ENCODE measurements around the gene CALCOCO1.

Gene CALCOCO1

GRCh38 chr12:53729644-53730043 lies 2.4 kb upstream of the CALCOCO1 start:
- H3K36me3 ChIP-seq (ENCODE audit: insufficient read depth, low read length) = no peaks in the 10 kb centered on the region
- H2AFZ ChIP-seq (ENCODE audit: low read length) = no peak overlapping the region
- H3K4me3 ChIP-seq (ENCODE audit: low read length, poor library complexity, severe bottlenecking) = no peak overlapping the region
- no peak overlapping the region for H3K4me2 ChIP-seq (ENCODE audit: low read depth, low read length, poor library complexity, severe bottlenecking)
- no peaks in the 10 kb centered on the region for H4K20me1 ChIP-seq (ENCODE audit: insufficient read depth, low read length, poor library complexity, severe bottlenecking)
- no peaks in the 10 kb centered on the region for H3K79me2 ChIP-seq (ENCODE audit: insufficient read depth, low read length)
- H3F3A ChIP-seq (ENCODE audit: low read depth) = no peaks in the 10 kb centered on the region
- no peaks in the 10 kb centered on the region for H3K27me3 ChIP-seq (ENCODE audit: insufficient read depth, low read length, poor library complexity, severe bottlenecking)
- H3K4me1 ChIP-seq (ENCODE audit: insufficient read depth, low read length, poor library complexity, severe bottlenecking) = peaks cover 26% of the 10 kb centered on the region
- H3K9me2 ChIP-seq (replicated peaks; ENCODE audit: low read depth, low read length) = no peaks in the 10 kb centered on the region
- H3K9me3 ChIP-seq (ENCODE audit: insufficient read depth, low read depth, low read length) = no peaks in the 10 kb centered on the region
- no peak overlapping the region for H3K9ac ChIP-seq (ENCODE audit: low read depth, low read length, poor library complexity, severe bottlenecking)
- TF ChIP-seq CTCF (conservative IDR thresholded peaks at IDR 0.05; ENCODE audit: low read length) = no peak
- no peak for TF ChIP-seq EZH2phosphoT487 (IDR thresholded peaks at IDR 0.05; ENCODE audit: borderline replicate concordance)

DNA sequence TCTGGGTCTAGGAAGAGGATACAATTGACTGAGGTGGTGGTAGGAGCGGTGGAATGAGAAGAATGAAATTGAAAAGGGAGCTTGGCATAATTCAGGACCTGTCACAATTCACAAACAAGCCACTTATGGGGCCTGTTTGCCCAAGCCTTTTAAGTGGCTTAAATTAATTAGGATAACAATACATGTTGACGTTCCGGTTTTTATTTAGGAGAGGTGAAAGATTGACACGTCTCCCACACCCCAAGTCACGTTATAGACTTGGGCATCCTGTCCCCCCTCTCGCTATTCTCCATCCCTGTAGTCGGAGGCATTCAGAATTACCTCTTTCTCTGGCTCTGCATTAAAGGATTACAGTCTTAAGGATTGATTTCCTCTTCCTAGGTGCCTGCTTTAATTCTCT lies 954 bp upstream of the CALCOCO1 start:
- Histone ChIP-seq H3K4me3 (ENCODE audit: low read length, poor library complexity, severe bottlenecking) (peak overlapping the region; percentile 77), H4K20me1 (ENCODE audit: insufficient read depth, low read length, poor library complexity, severe bottlenecking) (no peaks in the 10 kb centered on the region), H3K4me2 (ENCODE audit: low read depth, low read length, poor library complexity, severe bottlenecking) (peak overlapping the region; percentile 87), H3K36me3 (ENCODE audit: insufficient read depth, low read length) (no peaks in the 10 kb centered on the region), H3K9me2 (replicated peaks; ENCODE audit: low read depth, low read length) (no peaks in the 10 kb centered on the region), H3F3A (ENCODE audit: low read depth) (no peaks in the 10 kb centered on the region), H3K4me1 (ENCODE audit: insufficient read depth, low read length, poor library complexity, severe bottlenecking) (peaks cover 15% of the 10 kb centered on the region), H3K9me3 (ENCODE audit: insufficient read depth, low read depth, low read length) (no peaks in the 10 kb centered on the region), H3K27me3 (ENCODE audit: insufficient read depth, low read length, poor library complexity, severe bottlenecking) (no peaks in the 10 kb centered on the region), H2AFZ (ENCODE audit: low read length) (peak overlapping the region; percentile 79), H3K79me2 (ENCODE audit: insufficient read depth, low read length) (no peaks in the 10 kb centered on the region), H3K9ac (ENCODE audit: low read depth, low read length, poor library complexity, severe bottlenecking) (peak overlapping the region; percentile 62)
- TF ChIP-seq EZH2phosphoT487 (IDR thresholded peaks at IDR 0.05; ENCODE audit: borderline replicate concordance) = no peak
- no peak for TF ChIP-seq CTCF (conservative IDR thresholded peaks at IDR 0.05; ENCODE audit: low read length)

DNA sequence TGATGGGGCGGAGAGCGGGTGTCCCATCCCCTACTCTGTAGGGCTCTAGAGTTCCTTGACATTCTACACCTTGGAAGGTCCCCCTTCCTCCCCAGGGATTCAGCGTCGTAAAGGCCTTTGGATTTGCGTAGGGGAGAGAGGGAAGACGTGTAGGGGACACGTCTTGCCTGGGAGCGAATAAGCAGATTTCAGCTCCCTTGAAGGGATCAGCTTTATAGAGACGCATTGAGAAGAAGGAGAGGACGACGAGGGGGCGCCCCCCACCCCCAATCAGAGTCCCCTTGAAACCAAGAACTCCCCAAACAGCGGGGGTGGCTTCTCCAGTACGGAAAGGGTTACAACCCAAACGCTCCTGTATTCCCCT lies 324 bp downstream of the CALCOCO1 start:
- peak overlapping the region; percentile 94 for H3K4me2 ChIP-seq (ENCODE audit: low read depth, low read length, poor library complexity, severe bottlenecking)
- H3K27me3 ChIP-seq (ENCODE audit: insufficient read depth, low read length, poor library complexity, severe bottlenecking) = no peaks in the 10 kb centered on the region
- TF ChIP-seq EZH2phosphoT487 (IDR thresholded peaks at IDR 0.05; ENCODE audit: borderline replicate concordance) (no peak), CTCF (conservative IDR thresholded peaks at IDR 0.05; ENCODE audit: low read length) (no peak)
- H3K79me2 ChIP-seq (ENCODE audit: insufficient read depth, low read length) = no peaks in the 10 kb centered on the region
- no peaks in the 10 kb centered on the region for H3F3A ChIP-seq (ENCODE audit: low read depth)
- H2AFZ ChIP-seq (ENCODE audit: low read length) = peak overlapping the region; percentile 31; the same call in 1 of the 2 replicates
- peak overlapping the region; percentile 67 for H3K9ac ChIP-seq (ENCODE audit: low read depth, low read length, poor library complexity, severe bottlenecking)
- H3K9me2 ChIP-seq (replicated peaks; ENCODE audit: low read depth, low read length) = no peaks in the 10 kb centered on the region
- peaks cover 15% of the 10 kb centered on the region for H3K4me1 ChIP-seq (ENCODE audit: insufficient read depth, low read length, poor library complexity, severe bottlenecking)
- H3K9me3 ChIP-seq (ENCODE audit: insufficient read depth, low read depth, low read length) = no peaks in the 10 kb centered on the region
- no peaks in the 10 kb centered on the region for H3K36me3 ChIP-seq (ENCODE audit: insufficient read depth, low read length)
- no peaks in the 10 kb centered on the region for H4K20me1 ChIP-seq (ENCODE audit: insufficient read depth, low read length, poor library complexity, severe bottlenecking)
- peak overlapping the region; percentile 77 for H3K4me3 ChIP-seq (ENCODE audit: low read length, poor library complexity, severe bottlenecking)
